ENCODE results near the gene TRIM52.

TRIM52 gene

DNA sequence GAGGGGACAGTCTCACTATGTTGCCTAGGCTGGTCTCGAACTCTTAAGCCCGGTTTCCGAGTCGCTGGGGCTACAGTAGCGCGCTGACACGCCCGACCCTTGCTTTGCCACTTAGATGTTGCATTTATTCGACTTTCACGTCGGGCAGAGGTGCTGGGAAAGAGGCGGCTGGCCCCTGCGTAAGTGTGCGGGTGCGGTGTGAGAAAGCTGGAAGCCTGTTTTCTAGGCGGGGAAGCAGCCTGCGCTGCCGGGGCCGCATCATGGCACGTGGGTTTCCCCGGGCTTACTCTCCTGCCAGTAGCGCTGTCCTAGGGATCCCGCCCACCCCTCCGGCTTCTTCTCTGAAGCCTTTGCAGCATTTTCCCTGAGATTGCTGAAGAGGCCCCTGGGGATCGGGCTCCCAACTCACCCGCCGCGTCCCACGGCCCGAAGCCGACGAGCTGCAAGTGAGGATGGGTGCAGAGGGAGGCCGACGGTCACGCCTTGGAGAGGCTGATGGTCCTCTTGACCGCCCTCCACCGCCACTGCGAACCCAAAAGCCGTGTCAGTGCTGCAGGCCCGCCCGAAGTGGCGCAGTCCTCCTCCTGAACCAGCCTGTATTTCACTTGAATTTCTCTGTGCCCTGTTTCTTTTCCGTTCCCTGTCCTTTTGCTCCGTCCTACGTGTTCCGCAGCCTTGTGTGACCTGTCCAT, 43.7 kb downstream of the TRIM52 start (continued):
- TF ChIP-seq, protein P1, sequence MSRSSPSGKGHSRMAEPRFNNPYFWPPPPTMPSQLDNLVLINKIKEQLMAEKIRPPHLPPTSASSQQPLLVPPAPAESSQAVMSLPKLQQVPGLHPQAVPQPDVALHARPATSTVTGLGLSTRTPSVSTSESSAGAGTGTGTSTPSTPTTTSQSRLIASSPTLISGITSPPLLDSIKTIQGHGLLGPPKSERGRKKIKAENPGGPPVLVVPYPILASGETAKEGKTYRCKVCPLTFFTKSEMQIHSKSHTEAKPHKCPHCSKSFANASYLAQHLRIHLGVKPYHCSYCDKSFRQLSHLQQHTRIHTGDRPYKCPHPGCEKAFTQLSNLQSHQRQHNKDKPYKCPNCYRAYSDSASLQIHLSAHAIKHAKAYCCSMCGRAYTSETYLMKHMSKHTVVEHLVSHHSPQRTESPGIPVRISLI (tag by site-specific recombination; IDR thresholded peaks at IDR 0.05), result no peak
- TF ChIP-seq ZNF555 (tag by site-specific recombination; conservative IDR thresholded peaks at IDR 0.05) (no peak), ZNF175 (tag by site-specific recombination; IDR thresholded peaks at IDR 0.05) (no peak), SALL2 (tag by site-specific recombination; IDR thresholded peaks at IDR 0.05; ENCODE audit: borderline replicate concordance) (no peak), ZNF433 (tag by site-specific recombination; IDR thresholded peaks at IDR 0.05; ENCODE audit: low read depth) (no peak), ZIC2 (tag by site-specific recombination; IDR thresholded peaks at IDR 0.05) (no peak), ZNF600 (tag by site-specific recombination; IDR thresholded peaks at IDR 0.05) (peak; percentile 61; the same call in 1 of the 2 replicates), ZNF837 (tag by site-specific recombination; IDR thresholded peaks at IDR 0.05) (no peak), MYNN (tag by site-specific recombination; IDR thresholded peaks at IDR 0.05; ENCODE audit: borderline replicate concordance) (no peak), ZNF561 (tag by site-specific recombination; IDR thresholded peaks at IDR 0.05; ENCODE audit: borderline replicate concordance) (no peak), ZNF629 (tag by site-specific recombination; IDR thresholded peaks at IDR 0.05) (no peak), YY2 (tag by site-specific recombination; IDR thresholded peaks at IDR 0.05) (no peak), ZNF112 (tag by site-specific recombination; IDR thresholded peaks at IDR 0.05) (no peak), ZNF202 (tag by site-specific recombination; IDR thresholded peaks at IDR 0.05; ENCODE audit: borderline replicate concordance) (no peak), ZNF248 (tag by site-specific recombination; IDR thresholded peaks at IDR 0.05) (no peak), GLIS2 (tag by site-specific recombination; IDR thresholded peaks at IDR 0.05) (peak; percentile 65), ZNF776 (tag by site-specific recombination; IDR thresholded peaks at IDR 0.05; ENCODE audit: borderline replicate concordance) (no peak), ZNF155 (tag by site-specific recombination; IDR thresholded peaks at IDR 0.05) (no peak), ZEB2 (tag by site-specific recombination; IDR thresholded peaks at IDR 0.05) (no peak), ZNF560 (tag by site-specific recombination; IDR thresholded peaks at IDR 0.05; ENCODE audit: borderline replicate concordance) (no peak), AEBP2 (tag by site-specific recombination; IDR thresholded peaks at IDR 0.05; ENCODE audit: borderline replicate concordance) (no peak), ZNF19 (tag by site-specific recombination; IDR thresholded peaks at IDR 0.05; ENCODE audit: low read depth) (no peak), ZNF214 (tag by site-specific recombination; IDR thresholded peaks at IDR 0.05; ENCODE audit: borderline replicate concordance) (no peak), BCL6B (tag by site-specific recombination; IDR thresholded peaks at IDR 0.05) (no peak), GLIS1 (tag by site-specific recombination; IDR thresholded peaks at IDR 0.05) (peak; percentile 36; the same call in 1 of the 2 replicates), RBAK (tag by site-specific recombination; IDR thresholded peaks at IDR 0.05) (no peak), ZNF677 (tag by site-specific recombination; IDR thresholded peaks at IDR 0.05) (no peak), ZNF221 (tag by site-specific recombination; IDR thresholded peaks at IDR 0.05; ENCODE audit: borderline replicate concordance) (no peak), ZSCAN18 (tag by site-specific recombination; IDR thresholded peaks at IDR 0.05) (no peak)
- TF ChIP-seq, protein P2, sequence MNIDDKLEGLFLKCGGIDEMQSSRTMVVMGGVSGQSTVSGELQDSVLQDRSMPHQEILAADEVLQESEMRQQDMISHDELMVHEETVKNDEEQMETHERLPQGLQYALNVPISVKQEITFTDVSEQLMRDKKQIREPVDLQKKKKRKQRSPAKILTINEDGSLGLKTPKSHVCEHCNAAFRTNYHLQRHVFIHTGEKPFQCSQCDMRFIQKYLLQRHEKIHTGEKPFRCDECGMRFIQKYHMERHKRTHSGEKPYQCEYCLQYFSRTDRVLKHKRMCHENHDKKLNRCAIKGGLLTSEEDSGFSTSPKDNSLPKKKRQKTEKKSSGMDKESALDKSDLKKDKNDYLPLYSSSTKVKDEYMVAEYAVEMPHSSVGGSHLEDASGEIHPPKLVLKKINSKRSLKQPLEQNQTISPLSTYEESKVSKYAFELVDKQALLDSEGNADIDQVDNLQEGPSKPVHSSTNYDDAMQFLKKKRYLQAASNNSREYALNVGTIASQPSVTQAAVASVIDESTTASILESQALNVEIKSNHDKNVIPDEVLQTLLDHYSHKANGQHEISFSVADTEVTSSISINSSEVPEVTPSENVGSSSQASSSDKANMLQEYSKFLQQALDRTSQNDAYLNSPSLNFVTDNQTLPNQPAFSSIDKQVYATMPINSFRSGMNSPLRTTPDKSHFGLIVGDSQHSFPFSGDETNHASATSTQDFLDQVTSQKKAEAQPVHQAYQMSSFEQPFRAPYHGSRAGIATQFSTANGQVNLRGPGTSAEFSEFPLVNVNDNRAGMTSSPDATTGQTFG (tag by site-specific recombination; IDR thresholded peaks at IDR 0.05; ENCODE audit: borderline replicate concordance), result no peak
